GM19351 (cell line): ENCODE results near the gene ABCA9.

Experiments used
- ATAC-seq: cut with Tn5 transposase; IDR thresholded peaks from one replicate; pipeline ENCODE4 v1.9.1; 2021; ENCODE audit warnings: mild to moderate bottlenecking, moderate library complexity; ENCODE audit not compliant: unreplicated experiment

Gene ABCA9

GRCh38 chr17:69066482-69066881 lies 5.8 kb upstream of the ABCA9 start:
- no peak for ATAC-seq

- no peak for ATAC-seq
Observed at GRCh38 chr17:69065113-69065512, 4.4 kb upstream of the ABCA9 start.

- ATAC-seq: no peak
Observed at GRCh38 chr17:69064476-69064875, 3.7 kb upstream of the ABCA9 start.

- ATAC-seq: no peak
Observed at GRCh38 chr17:69064001-69064400, 3.3 kb upstream of the ABCA9 start.

GRCh38 chr17:69062860-69063581 lies 2.3 kb upstream of the ABCA9 start:
- ATAC-seq: no peak

- no peak for ATAC-seq
Observed at GRCh38 chr17:69061721-69062556, 1.2 kb upstream of the ABCA9 start.

- ATAC-seq: no peak
Observed at GRCh38 chr17:69059458-69060175, 1.1 kb downstream of the ABCA9 start.

- no peak for ATAC-seq
Observed at GRCh38 chr17:69058165-69058564, 2.6 kb downstream of the ABCA9 start.

- ATAC-seq: no peak
Observed at GRCh38 chr17:69057280-69057679, 3.4 kb downstream of the ABCA9 start.

- ATAC-seq: no peak
Observed at GRCh38 chr17:69056179-69056823, 4.4 kb downstream of the ABCA9 start.

GRCh38 chr17:69055334-69055733 lies 5.4 kb downstream of the ABCA9 start:
- no peak for ATAC-seq

GRCh38 chr17:69050999-69051775 lies 9.5 kb downstream of the ABCA9 start:
- no peak for ATAC-seq

GRCh38 chr17:69048634-69049033 lies 12.1 kb downstream of the ABCA9 start:
- no peak for ATAC-seq

- no peak for ATAC-seq
Observed at GRCh38 chr17:69047368-69048263, 13.1 kb downstream of the ABCA9 start.

GRCh38 chr17:69046121-69046807 lies 14.5 kb downstream of the ABCA9 start:
- ATAC-seq: no peak

GRCh38 chr17:69045646-69046045 lies 15.1 kb downstream of the ABCA9 start:
- ATAC-seq: no peak

- no peak for ATAC-seq
Observed at GRCh38 chr17:69044371-69044770, 16.4 kb downstream of the ABCA9 start.

- ATAC-seq: no peak
Observed at GRCh38 chr17:69043098-69043734, 17.5 kb downstream of the ABCA9 start.
